GM12874 (cell line): Measurements from ENCODE around the gene TRAT1.

Source experiments
- CTCF ChIP-seq: IDR thresholded peaks from 2 replicates; pipeline ENCODE4 v1.5.1; 2011; ENCODE audit warnings: low read depth, mild to moderate bottlenecking, control low read depth, low read length, moderate library complexity; ENCODE audit not compliant: insufficient read depth

TRAT1 gene

GRCh38 chr3:108806316-108806715 lies 16.3 kb upstream of the TRAT1 start:
- TF ChIP-seq CTCF, result no peak

GRCh38 chr3:108818404-108818803 lies 4.2 kb upstream of the TRAT1 start:
- TF ChIP-seq CTCF, result peak; percentile 41; the same call in 1 of the 2 replicates

GRCh38 chr3:108820586-108820985 lies 2.0 kb upstream of the TRAT1 start:
- no peak for TF ChIP-seq CTCF

DNA sequence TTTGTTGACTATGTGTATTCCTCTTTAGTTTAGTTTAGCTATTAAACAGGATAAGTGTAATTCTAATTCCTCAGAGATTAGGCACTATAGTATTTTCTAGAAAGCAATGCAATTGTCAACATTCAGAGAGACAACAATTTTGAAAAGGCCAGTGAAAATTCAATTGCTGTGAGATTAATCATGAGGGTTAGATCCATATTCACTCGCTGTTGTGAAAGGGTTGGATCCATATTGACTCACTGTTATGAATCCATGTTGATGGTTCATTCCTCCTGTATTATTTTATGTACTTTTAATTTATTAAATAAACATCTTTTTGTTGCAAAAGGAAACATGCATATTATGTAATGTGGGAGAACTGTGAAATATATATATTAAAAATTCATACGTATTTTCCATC lies 641 bp downstream of the TRAT1 start:
- no peak for TF ChIP-seq CTCF

DNA sequence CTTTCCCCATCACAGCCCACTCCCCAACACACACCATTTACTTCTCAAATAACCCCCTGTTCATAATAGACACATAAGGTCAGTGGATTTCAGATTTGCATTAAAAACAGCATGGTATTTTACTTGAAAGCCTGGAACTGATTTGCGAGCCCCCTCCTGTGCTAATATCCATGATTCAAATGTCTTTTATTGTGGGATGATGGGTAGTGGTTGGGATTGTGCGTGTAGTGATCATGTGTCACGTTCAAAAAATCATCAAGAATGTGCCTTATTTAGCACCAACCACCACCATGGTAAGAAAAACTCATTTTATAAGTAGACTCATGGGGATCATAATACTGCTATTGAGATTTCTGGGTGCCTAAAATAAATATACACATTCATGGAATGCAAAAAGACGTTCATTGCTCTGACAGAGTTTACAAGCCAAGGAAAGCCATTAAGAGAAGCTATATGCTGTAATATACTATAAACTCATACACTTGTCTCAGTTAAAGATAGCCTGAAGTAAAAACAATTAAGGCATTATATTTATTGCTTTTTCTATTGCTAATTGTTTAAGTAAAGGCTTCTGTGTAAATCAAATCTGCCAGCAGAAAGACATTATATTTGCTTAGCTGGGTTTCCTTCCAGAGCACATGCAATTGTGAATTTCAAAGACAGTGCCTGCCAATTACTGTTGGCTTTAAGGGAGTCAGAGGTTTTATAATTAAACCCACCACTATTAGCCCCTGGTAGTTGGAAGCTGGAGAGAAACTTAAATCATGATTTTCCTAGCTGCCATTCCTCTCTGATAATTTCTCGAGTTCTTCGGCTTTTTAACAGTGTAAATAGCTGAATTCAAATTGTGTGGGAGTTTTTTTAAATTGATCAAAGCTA lies 4.0 kb downstream of the TRAT1 start:
- TF ChIP-seq CTCF, result no peak

DNA sequence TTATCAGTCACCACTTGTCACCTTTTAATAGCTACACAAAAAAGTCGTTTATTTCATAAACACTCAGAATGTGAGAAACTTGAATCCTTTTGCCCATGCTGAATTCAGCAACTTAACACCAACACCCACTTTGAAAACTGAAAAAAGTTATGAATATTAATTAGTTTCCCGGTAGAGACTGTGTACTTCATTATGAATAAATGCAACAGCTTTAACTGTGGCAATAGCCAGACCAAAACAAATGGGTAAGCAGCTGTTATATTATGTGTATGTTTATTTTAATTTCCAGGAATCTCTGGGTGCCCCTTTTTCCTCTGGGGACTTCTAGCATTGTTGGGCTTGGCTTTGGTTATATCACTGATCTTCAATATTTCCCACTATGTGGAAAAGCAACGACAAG lies 7.8 kb downstream of the TRAT1 start:
- TF ChIP-seq CTCF, result no peak

- TF ChIP-seq CTCF, result no peak
Observed at GRCh38 chr3:108830991-108831614, 8.5 kb downstream of the TRAT1 start.
